SU-DHL-6 (cell line): ENCODE data around the gene CLNK.

ENCODE experiments used
- EZH2phosphoT487 ChIP-seq: fragments of 200-600 bp; sonication (generic), shearing (Covaris generic); conservative IDR thresholded peaks from 2 replicates; pipeline ENCODE4 v1.6.1; 2018; ENCODE audit warnings: mild to moderate bottlenecking, antibody characterized with exemption, low read length, moderate library complexity, mixed read lengths
- TF ChIP-seq, protein P1 (sequence below): fragments of 200-600 bp; sonication (generic); IDR thresholded peaks from one replicate; pipeline ENCODE4 v1.5.1; 2017; ENCODE audit warnings: antibody characterized with exemption, mild to moderate bottlenecking, low read length, moderate library complexity; ENCODE audit not compliant: insufficient read depth, poor library complexity, severe bottlenecking

DNA sequence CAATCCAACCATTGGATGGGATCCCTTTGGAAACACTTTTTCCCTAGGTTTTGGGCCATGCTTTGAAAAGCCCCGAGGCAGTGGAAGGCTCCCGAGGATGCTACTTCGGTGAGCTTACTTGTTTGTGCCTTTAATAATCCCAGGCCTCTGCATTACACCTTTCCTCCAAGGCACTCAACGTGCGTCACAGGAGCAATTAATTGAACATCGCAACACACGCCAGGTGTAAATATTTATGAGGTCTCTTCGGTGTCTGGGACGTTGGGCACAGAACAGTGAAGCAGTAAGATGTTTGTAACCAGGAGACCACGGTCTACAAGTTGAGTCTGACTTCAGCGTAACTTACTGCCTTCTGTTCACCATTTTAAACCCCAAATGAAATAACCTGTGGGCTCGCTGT, 97.3 kb downstream of the CLNK start:
- TF ChIP-seq, protein P1, sequence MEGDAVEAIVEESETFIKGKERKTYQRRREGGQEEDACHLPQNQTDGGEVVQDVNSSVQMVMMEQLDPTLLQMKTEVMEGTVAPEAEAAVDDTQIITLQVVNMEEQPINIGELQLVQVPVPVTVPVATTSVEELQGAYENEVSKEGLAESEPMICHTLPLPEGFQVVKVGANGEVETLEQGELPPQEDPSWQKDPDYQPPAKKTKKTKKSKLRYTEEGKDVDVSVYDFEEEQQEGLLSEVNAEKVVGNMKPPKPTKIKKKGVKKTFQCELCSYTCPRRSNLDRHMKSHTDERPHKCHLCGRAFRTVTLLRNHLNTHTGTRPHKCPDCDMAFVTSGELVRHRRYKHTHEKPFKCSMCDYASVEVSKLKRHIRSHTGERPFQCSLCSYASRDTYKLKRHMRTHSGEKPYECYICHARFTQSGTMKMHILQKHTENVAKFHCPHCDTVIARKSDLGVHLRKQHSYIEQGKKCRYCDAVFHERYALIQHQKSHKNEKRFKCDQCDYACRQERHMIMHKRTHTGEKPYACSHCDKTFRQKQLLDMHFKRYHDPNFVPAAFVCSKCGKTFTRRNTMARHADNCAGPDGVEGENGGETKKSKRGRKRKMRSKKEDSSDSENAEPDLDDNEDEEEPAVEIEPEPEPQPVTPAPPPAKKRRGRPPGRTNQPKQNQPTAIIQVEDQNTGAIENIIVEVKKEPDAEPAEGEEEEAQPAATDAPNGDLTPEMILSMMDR = no peak
- TF ChIP-seq EZH2phosphoT487 = no peak
